GM12872 (cell line): ENCODE results near the gene TRAPPC3L.

Experiments
- CTCF ChIP-seq: IDR thresholded peaks from 3 replicates; pipeline ENCODE4 v1.5.1; 2011; ENCODE audit warnings: low read depth, mild to moderate bottlenecking, low read length, moderate library complexity; ENCODE audit not compliant: insufficient read depth

Gene TRAPPC3L

DNA sequence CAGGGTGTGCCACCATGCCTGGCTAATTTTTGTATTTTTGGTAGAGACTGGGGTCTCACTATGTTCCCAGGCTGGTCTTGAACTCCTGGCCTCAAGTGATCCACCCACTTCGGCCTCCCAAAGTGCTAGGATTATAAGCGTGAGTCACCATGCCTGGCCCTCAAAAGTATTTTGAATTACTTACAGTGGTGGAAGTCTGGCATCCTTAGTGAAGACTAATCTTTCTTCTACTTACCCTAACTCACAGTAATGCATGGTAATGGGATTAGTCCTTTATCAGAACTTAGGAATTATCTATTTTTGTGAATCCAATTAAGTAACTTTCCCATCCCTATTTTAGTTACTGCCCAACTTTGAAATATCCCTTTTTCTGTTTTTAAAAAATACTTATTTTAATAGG lies 29.7 kb upstream of the TRAPPC3L start:
- no peak for TF ChIP-seq CTCF

DNA sequence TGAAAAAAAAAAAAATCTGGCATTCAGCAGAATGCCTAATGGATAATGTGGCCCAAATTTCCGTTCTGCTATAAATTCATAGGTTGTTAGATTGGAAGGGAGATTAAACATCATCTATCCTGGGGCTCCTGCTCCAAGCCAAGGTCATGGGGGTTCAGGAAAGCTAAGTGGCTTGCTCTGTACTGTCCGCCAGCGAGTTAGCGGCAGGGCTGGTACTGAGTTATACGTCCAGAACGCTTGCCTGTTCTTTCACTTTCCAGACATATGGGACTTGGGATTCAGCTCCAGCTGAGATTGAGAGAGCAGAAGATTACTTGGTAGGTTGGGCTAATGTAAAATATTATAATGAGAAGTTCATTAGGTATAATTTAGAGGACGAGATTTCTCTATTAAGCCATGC lies 26.7 kb upstream of the TRAPPC3L start:
- no peak for TF ChIP-seq CTCF

- TF ChIP-seq CTCF: no peak
These were observed 26.2 kb upstream of the TRAPPC3L start for GRCh38 chr6:116571683-116572000.

DNA sequence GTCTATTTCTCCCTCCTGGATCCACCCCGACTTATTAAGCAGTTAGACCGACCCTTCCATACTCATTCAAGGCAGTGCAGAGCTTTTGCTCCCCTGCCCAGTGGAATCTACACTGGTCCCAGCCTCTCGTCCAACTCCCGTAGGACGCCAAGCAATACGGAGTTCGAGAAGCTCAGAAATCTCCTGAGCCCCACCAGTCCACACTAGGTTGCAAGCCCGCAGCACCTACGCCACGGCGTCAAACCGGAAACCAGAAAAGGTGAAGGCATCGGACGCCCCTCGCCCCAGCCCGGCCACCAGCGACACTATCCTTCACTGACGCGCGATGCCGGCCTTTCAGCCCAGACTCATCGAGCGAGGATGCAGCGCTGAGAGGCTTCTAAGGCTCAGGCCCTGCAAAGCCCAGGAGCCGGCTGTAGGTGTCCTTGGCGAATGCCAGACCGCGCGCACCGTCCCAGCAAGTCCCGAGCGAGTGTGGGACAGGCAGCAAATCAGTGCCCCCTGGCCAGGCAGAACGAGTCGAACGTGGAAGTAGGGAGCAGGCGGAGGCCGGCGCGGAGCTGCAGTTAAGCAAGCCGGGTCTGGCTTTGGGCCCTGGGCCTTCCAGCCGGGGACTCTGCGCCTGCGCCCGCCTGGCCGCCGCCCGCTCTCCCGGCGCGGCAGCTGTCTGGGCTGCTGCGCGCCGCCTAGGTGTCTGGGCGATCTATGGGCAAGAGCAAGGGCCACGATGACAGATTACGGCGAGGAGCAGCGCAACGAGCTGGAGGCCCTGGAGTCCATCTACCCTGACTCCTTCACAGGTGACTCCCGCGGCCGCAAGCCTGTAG lies 25.6 kb upstream of the TRAPPC3L start, which contains the start of gene RWDD1:
RWDD1 (plus strand) TSS at position 649 of the 827 bp plus-strand sequence; CDS start at position 728, 79 bp downstream.
- TF ChIP-seq CTCF: no peak

GRCh38 chr6:116568821-116569755 lies 23.6 kb upstream of the TRAPPC3L start:
- no peak for TF ChIP-seq CTCF

DNA sequence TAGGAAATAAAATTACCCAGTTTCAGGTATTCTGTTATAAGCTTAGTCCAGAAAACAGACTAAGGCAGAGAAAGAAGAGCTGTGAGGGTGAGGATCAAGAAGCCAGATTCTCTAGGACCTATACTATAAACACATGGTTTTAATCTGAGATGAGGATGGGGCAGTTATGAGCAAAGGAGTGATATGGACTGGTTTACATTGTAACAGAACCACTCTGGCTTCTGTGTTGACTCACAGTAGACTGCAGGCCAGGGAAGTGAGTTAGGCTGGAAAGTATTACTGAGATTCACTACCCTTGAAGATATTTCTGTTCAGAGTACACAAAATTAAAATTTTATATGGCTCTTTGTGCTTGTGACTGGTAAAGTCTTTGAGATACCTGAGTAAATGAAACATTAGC lies 22.6 kb upstream of the TRAPPC3L start:
- no peak for TF ChIP-seq CTCF
